HG03064 (cell line): ENCODE results near the gene TNFAIP3.
"Not testable (repeated sequence)": the region's sequence is repeated elsewhere in the genome, so short reads cannot be mapped to it uniquely, and the experiment has no call there.

ENCODE experiments used
- ATAC-seq: cut with Tn5 transposase; IDR thresholded peaks from one replicate; pipeline ENCODE4 v1.9.1; 2021; ENCODE audit warnings: low read depth; ENCODE audit not compliant: unreplicated experiment

Gene TNFAIP3

DNA sequence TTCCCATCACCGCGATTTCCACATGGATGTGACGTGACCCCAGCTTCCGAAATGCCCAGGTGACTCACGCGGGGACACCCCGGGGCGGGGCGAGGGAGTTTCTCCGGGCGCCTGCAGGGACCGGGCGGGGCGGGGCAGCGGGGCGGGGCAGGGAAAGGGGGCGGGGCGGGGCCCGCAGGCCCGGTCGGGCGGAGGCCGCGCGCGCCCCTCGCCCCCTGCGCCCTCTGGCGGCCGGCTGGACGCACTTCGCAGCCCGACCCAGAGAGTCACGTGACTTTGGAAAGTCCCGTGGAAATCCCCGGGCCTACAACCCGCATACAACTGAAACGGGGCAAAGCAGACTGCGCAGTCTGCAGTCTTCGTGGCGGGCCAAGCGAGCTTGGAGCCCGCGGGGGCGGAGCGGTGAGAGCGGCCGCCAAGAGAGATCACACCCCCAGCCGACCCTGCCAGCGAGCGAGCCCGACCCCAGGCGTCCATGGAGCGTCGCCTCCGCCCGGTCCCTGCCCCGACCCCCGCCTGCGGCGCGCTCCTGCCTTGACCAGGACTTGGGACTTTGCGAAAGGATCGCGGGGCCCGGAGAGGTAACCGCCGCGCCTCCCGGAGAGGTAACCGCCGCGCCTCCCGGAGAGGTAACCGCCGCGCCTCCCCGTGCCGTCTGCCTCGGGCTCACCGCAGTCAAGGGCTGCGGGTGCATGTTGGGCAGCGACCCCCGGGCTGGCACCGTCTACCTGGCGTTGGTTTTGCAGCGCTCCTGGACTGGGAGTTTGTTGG is at the start of gene TNFAIP3:
TSS of gene TNFAIP3 (plus strand) at position 346 of the 771 bp plus-strand sequence. CDS start 3,969 bp downstream, outside the sequence.
- ATAC-seq, result peak; percentile 57

DNA sequence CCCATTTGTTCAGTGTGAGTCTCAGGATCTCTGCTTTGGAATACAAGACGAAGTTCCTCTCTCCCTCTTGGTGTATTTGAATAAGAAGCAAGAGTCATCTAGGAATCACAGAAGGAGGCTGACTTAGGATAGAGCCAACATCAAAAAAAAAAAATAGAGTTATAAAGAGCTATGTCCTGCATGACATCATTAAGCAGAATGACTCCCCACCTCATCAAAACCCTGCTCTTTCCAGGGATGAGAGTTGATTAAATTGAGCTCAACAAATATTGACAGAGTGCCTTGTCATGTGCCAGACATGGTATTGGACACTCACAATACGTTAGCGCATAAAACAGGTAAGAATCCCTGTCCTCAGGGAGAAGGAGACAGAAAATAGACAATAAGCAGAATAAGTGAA is 48.6 kb upstream of the TNFAIP3 start:
- no peak for ATAC-seq

DNA sequence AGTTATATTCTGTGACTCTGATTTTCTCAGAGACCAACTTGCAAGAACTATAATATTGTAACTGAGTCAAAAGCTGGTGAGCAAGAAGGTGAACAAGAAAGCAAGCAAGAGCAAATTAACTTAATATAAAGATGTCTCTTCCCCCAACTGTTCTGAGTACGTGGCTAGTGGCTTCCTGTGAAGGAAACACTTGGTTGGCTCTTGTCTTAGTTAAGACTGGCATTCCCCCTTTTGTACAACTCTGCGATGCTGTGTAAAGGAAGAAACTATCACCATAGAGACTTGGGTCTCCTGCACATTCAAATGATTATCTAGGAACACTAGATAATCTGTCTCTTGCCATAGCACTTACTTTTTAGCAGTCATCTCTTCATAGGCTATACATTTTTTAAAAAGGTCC is 47.3 kb upstream of the TNFAIP3 start:
- no peak for ATAC-seq

DNA sequence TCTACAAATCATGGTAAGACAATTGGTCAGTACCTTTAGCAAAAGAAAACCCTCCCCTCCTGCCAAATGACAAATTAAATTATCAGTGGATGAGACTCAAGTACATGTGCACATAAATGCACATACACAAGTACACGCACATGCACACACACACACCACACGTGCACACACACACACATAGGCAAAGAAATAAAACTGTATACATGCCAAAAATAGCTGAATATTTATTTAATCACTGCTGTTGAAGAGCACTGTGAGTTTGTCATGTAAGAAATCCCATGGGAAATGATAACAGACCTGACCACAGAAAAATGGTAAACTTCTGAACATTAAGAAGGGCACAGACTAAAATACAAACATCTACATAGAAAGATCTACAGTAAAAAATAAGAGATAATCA is 46.6 kb upstream of the TNFAIP3 start:
- no peak for ATAC-seq

DNA sequence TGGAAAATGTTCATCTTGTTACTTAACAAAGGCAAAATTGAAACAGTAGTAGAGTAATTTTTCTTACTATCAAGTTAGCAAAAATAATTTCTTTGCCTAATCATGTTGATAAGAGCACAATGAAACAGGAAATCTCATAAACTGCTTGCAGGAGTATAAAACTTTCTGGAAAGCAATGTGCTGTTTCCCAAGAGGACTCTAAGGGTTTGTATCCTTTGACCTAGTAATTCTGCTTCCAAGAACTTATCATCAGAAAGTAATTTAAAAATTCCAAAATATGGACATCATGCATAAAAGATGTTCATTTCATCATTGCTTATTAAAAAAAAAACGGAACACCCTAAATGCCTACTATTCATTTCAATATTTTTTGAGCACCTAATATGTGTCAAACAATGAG is 46.1 kb upstream of the TNFAIP3 start:
- no peak for ATAC-seq

DNA sequence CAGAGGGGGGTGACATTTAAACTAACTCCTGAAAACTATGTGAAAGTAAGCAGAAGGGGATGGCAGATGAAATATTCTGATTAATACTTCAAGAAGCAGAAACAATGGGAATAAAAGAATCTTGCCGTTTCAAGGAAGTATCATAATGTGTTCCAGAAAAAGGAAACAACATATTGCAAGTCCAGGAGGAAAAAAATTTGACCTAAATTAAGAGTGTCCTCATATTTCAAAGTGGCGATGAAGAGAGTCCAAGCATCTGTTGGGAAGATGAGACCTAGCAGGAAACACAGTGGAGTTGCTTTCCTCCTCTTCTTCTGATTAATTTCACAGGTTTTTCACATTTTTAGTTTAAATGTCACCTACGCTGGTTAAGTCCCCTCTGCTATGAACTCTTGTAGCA is 45.6 kb upstream of the TNFAIP3 start:
- ATAC-seq, result no peak

DNA sequence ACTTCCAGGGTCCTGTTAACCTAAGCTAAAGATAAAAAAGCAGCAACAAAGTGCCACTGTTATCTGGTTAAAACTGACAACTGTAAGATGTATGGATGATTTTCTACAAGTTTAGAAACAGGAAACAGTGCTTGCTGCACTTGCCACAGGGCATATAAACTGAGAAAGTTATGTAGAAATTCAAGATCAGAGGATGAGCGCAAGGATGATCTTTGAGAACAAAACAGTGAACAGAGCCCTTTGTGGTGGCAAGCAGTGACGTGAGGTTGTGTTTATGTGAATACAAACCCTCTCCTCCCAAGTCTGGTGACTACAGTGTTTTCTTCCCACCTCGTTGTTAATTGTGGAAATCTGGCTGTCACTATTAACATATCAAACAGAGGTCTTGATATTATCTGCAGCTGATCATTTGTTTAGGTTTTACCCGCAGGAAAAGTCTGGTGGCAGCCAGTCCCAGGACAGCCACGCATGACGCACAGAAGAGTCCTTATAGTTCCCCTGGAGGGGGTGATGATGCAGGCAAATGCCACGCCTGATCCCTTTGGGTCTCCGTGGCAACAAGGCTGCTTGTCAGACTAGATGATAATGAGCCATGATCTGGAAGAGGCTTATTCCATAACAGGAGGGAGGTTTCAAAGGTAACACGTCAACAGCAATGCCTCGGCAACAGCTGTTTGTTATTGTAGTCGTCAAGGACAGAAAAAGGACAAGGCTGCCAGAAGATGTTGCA is 43.1 kb upstream of the TNFAIP3 start:
- ATAC-seq, result no peak

DNA sequence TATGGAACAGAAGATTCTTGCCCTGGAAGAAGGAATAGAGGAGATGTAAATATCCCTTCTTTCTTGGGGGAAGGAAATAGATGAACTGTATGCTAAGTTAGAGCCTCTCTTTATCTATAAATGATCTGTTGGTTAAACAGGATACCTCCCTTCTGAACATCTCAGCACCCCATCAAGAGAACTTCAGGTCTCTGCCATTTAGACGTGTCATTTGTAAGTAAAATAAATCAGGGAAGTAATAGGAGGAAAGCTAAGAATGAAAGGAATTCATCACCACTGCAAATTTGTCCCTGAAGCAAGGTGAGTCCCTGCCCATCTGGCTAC is 42.5 kb upstream of the TNFAIP3 start:
- ATAC-seq, result no peak

DNA sequence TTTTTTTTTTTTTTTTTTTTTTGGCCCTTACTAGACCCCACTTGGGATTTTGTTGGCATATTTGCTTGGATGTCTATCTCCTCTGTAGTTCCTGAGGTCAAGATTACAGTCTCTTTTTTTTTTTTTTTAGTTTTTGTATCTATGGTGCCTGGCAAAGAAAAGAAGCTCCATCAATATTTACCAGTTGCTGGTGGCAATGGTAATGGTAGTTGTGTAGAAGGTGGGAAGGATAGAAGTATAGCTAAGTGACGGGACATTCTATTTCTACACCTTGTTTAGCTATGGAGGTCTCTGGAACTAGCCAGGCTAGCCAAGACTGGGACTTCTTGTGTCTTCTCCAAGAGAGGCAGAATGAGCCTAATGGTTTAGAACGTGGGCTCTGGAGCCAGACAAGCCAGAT is 42.2 kb upstream of the TNFAIP3 start:
- no peak for ATAC-seq

DNA sequence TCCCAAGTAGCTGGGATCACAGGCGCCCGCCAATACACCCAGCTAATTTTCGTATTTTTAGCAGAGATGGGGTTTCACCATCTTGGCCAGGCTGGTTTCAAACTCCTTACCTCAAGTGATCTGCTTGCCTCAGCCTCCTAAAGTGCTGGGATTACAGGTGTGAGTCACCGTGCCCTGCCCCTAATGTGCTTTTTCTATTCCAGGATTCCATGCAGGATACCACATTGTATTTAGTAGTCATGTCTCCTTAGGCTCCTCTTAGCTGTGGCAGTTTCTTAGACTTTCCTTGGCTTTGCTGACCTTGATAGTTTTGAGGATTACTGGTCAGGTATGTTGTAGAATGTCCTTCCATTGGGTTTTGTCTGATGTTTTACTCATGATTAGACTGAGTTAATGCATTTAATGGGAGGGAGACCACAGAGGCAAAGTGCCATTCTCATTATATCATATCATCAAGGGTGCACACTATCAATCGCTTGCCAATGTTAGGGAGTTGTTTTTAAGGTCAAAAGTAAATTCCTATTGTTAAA is 39.6 kb upstream of the TNFAIP3 start:
- no peak for ATAC-seq

DNA sequence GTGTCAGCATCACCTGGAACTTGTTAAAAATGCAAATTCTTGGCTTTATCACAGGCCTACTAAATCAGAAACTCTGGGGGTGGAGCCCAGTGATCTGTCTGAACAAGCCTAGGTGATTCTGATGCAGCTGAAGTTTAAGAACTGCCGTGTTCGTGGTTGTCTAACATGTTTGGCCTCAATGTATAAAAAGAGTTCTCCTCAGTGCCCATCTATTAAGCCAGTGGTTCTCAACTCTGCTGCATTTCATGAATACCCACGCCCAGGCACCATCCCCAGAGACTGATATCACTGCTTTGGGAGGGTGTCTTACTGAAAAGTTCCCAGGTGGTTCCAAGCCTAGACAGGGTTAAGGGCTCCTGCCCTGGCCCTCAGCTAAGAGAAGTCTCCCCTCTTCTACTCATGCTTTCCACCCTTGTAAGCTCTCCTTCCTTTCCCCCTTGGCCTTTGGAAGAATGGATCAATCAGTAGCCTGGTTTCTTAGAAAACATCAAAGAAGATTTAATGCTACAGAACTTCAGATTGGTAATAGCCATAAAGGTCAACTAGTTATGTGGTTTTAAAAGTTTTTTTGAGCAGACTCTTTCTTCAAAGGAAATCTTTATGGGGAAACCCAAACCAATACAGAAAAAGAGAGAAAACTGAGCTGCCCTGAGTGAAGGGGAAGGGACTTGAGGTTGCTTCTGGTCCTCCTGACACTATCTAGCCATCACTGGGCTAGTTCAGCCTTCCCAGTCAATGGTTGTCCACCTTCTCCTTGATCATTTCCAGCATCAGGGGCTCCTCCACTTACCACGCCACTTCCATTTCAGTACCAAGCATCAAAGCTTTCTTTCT is 38.9 kb upstream of the TNFAIP3 start:
- ATAC-seq, result peak; percentile 46

DNA sequence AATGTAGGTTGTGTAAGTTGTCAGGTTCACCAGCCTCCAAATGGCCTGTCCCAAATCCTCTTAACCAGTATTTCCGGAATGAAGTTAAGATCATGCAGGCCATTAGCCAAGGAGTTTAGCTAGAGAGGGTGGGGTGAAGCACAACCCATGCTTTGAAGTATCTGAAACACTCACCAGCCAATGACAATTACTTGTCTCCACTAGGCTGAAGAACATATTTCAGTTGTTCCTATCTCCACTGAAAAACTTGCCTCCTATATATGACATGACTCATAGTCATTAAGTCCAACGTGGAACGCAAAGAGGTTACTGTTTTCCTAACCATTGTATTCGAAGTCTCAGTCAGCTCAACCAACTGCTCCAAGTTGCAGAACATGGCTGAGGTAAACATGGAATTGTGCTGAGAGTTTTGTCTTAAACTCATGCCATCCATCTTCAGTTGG is 37.4 kb upstream of the TNFAIP3 start:
- no peak for ATAC-seq

DNA sequence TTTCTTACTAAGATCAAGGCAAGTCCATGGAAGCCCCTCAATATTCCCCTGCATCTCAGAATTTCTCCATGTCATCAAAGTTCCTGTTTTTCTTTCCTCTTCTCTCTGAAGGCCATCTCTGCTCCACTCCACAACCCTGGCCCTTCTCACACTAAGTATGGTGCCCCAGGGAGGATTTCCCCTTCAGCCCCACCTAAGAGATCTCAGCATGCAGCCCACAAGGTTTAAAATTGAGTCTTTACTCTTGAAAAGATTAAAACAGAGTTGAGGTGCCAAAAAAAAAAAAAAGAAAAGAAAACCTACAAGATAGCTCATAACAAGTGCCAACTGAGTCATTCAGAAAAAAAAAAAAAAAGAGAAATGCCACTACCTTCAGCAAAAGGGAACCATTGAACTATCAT is 36.5 kb upstream of the TNFAIP3 start:
- no peak for ATAC-seq

DNA sequence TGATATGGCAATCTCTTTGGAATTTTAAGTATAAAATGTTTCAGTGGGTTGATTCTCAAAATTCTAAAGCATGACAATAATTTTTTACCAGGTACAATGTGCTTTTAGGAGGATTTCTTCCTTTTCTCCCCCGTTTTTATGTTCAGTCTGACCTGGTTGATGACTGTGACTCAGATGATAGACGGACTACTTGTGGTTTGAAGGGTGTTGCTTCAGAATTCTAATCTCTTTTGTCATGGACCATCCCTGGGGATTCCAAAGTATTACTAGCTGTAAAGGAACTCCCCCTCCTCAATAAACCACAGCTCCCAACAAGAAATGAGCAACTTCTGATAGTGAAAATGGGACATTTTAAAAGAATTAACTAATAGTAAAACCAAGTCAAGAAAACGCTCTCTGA is 34.9 kb upstream of the TNFAIP3 start:
- no peak for ATAC-seq

DNA sequence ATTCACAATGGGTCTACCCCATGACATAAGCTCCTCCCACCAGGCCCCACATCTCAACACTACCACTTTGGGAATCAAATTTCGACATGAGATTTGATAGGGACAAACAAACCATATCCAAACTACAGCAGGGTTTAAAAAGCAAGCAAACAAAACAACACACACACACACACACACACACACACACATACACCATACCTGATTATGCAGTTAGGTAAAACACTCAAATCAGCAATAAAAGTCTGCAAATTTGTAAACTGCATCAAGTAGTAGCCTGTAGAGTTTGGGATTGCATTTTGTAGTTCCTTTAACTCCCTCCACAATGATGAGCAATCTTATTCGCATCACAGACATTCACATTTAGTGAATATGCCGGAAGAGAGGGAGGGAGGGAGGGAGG is 32.6 kb upstream of the TNFAIP3 start:
- no peak for ATAC-seq

DNA sequence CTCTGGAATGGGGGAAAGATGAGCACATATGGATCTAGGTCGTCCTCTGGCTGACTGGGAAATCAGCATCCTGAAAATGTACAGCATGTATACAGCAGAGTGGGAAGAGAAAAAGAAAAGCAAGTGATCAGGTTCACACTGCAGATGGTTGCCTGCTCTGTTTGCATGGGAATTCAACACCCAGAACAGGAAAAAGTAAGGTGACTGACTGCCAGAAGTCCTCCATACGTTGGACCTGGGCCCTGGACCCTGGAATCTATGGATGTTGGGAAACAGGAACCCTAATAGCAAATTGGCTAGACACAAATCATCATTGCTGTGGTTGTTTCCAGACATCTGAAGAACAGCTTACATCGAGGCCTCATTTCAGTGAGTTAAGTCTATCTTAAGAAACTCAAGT is 30.3 kb upstream of the TNFAIP3 start:
- no peak for ATAC-seq

DNA sequence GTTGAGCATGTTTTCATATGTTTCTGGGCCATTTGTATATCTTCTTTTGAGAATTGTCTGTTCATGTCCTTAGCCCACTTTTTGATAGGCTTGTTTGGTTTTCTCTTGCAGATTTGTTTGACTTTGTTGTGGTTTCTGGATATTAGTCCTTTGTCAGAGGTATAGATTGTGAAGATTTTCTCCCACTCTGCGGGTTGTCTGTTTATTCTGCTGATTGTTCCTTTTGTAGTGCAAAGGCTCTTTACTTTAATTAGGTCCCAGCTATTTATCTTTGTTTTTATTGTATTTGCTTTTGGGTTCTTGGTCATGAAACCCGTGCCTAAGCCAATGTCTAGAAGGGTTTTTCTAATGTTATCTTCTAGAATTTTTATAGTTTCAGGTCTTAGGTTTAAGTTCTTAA is 29.0 kb upstream of the TNFAIP3 start:
- ATAC-seq, result not testable (repeated sequence)

DNA sequence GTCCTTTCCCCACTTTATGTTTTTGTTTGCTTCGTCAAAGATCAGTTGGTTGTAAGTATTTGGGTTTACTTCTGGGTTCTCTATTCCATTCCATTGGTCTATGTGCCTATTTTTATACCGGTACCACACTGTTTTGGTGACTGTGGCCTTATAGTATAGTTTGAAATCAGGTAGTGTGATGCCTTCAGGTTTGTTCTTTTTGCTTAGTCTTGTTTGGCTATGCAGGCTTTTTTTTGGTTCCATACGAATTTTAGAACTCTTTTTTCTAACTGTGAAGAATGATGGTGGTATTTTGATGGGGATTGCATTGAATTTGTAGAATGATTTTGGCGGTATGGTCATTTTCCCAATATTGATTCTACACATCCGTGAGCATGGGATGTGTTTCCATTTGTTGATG is 28.5 kb upstream of the TNFAIP3 start:
- not testable (repeated sequence) for ATAC-seq

DNA sequence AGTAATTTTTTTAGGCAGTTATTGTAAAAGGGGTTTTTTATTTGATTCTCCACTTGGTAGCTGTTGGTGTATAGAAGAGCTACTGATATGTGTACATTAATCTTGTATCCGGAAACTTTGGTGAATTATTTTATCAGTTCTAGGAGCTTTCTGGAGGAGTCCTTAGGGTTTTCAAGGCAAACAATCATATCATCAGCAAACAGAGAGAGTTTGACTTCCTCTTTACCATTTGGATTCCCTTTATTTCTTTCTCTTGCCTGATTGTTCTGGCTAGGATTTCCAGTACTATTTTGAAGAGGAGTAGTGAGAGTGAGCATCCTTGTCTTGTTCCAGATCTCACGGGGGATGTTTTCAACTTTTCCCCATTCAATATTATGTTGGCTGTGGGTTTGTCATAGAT is 28.0 kb upstream of the TNFAIP3 start:
- ATAC-seq, result no peak

DNA sequence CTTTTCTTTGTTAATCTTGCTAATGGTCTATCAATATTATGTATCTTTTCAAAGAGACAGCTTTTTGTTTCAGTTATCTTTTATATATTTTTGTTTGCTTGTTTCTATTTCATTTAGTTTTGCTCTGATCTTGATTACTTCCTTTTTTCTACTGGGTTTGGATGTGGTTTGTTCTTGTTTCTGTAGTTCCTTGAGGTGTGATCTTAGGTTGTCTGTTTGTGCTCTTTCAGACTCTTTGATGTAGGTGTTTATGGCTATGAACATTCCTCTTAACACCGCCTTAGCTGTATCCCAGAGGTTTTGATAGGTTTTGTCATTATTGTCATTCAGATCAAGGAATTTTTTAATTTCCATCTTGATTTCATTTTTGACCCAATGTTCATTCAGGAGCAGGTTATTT is 26.8 kb upstream of the TNFAIP3 start:
- ATAC-seq, result no peak

DNA sequence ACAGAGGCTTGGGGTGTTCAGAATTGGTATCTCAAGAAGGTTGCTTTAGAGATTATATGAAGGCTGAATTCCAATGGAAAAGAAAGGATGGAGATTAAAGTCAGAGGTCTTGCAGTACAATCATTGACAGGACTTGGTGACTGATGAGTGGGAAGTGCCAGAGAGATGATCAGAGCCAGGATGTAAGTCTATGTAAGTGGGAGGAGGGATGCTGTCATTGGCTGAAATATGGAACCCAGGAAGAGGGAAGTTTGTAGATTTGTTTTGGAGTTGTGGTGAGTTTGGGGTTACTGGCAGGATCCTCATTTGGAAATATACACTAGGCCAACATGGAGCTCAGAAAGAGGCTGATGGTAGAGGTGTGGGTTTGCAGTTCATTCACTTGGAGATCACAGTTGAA is 23.8 kb upstream of the TNFAIP3 start:
- no peak for ATAC-seq
